Measurements from ENCODE around the gene CTPS2. TPM values are rescaled to one million over a fixed set of nuclear protein-coding genes. Genes with fewer than 3 reads are reported as not detected.

The CTPS2 gene
- polyA plus RNA-seq, 1 experiment: 3.7 TPM

DNA sequence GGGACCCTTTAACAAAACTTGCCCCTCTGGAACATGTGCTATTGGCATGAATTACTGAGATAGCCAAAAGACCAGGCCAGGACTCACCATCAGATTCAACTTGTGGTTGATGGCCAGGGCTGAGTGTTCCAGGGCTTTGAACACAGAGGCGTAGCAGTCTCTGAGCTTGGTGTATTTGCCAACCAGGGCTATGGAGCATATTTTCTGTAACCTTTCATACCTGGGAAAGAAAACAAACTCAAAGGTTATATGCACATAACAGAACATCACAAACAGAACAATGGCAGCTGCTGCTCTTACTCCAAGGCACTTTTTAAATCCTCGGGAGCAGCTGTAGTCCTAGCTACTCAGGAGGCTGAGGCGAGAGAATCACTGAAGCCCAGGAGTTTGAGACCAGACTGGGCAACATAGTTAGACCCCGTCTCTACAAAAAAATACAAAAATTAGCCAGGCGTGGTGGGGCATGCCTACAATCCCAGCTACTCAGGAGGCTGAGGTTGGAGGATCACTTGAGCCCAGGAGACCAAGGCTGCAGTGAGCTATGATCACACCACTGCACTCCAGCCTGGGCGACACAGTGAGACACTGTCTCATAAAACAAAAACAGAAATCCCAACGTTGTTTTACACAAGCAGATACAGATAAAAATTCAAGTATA is 29.3 kb downstream of the CTPS2 start:
- POLR2A ChIA-PET: no interaction called here
- DNase-seq (ENCODE audit: low read depth): no peak
- no peak for TF ChIP-seq CTCF (IDR thresholded peaks at IDR 0.05; ENCODE audit: insufficient read depth, low read depth, low read length)
- Histone ChIP-seq H3K27me3 (ENCODE audit: control insufficient read depth, insufficient read depth, low read length) (no peaks in the 10 kb centered on the region), H3K36me3 (ENCODE audit: control insufficient read depth, insufficient read depth, low read length) (peaks cover 1% of the 10 kb centered on the region; the same call in 1 of the 2 replicates), H3K4me3 (ENCODE audit: low read depth, low read length) (no peak overlapping the region)
- CTCF ChIA-PET: no interaction called here

GRCh38 chrX:16678689-16679088 is 33.8 kb downstream of the CTPS2 start:
- no peak for DNase-seq (ENCODE audit: low read depth)
- Histone ChIP-seq H3K36me3 (ENCODE audit: control insufficient read depth, insufficient read depth, low read length) (peaks cover 1% of the 10 kb centered on the region; the same call in 1 of the 2 replicates), H3K27me3 (ENCODE audit: control insufficient read depth, insufficient read depth, low read length) (no peaks in the 10 kb centered on the region), H3K4me3 (ENCODE audit: low read depth, low read length) (no peak overlapping the region)
- no peak for TF ChIP-seq CTCF (IDR thresholded peaks at IDR 0.05; ENCODE audit: insufficient read depth, low read depth, low read length)
- ChIA-PET POLR2A (no interaction called here), CTCF (no interaction called here)

DNA sequence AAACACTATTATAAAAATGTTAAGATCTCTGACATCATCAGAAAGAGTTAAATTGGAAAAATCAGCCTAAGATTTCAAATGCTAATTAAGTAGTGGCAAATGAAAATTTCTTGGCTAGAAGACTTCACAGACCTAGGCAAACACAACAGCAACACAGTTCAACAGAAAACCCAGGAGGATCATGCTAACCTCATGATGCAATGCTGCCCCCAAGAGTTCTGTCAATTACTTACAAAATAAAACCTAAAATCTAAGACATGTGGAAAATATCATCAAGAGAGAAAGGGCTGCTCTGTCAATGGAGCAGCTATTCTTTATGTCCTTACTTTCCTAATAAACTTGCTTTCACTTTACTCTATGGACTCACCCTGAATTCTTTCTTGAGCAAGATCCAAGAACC is 41.5 kb downstream of the CTPS2 start:
- Histone ChIP-seq H3K36me3 (ENCODE audit: control insufficient read depth, insufficient read depth, low read length) (no peaks in the 10 kb centered on the region), H3K27me3 (ENCODE audit: control insufficient read depth, insufficient read depth, low read length) (no peaks in the 10 kb centered on the region), H3K4me3 (ENCODE audit: low read depth, low read length) (no peak overlapping the region)
- ChIA-PET POLR2A (no interaction called here), CTCF (interaction anchor here (0.7 to 2.4 kb wide), 5 partner anchors 14 to 234 kb away, joined by 3 to 5 read pairs (median 3); no protein-coding TSS in a partner anchor)
- 0 out of 2 replicates have a peak, but pooled peaks have one; percentile 20 for TF ChIP-seq CTCF (IDR thresholded peaks at IDR 0.05; ENCODE audit: insufficient read depth, low read depth, low read length)
- DNase-seq (ENCODE audit: low read depth): no peak

DNA sequence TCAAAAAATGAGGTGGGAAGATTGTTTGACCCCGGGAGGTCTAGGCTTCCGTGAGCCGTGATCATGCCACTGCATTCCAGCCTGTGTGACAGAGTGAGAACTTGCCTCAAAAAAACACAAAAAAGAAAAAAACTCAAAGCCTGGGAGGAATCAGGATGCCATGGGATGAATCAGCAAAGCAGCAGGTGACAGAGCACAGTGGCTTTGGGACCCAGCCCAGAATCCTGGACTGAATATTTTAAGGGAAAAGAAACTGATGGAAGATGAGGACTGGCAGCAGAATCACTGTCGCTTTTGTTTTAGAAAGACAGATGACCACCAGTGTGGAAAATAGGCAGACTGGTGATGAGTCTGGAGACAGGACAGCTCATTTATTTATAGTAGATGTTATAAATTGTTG is 45.9 kb downstream of the CTPS2 start:
- Histone ChIP-seq H3K27me3 (ENCODE audit: control insufficient read depth, insufficient read depth, low read length) (no peaks in the 10 kb centered on the region), H3K36me3 (ENCODE audit: control insufficient read depth, insufficient read depth, low read length) (no peaks in the 10 kb centered on the region), H3K4me3 (ENCODE audit: low read depth, low read length) (no peak overlapping the region)
- POLR2A ChIA-PET: no interaction called here
- no peak for DNase-seq (ENCODE audit: low read depth)
- CTCF ChIA-PET: no interaction called here
- TF ChIP-seq CTCF (IDR thresholded peaks at IDR 0.05; ENCODE audit: insufficient read depth, low read depth, low read length): no peak

DNA sequence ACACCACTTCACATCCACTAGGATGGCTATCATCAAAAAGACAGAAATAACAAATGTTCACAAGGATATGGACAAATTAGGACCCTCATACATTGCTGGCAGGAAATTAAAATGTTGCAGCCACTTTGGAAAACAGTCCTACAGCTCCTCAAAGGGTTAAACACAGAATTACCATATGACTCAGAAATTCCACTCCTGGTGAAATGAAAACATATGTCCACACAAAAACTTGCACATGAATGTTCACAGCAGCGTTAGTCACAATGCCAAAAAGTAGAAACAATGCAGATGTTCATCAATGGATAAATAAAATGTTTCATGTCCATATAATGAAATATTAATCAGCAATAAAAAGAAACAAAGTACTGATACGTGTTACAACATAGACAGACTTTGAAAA is 47.4 kb downstream of the CTPS2 start:
- TF ChIP-seq CTCF (IDR thresholded peaks at IDR 0.05; ENCODE audit: insufficient read depth, low read depth, low read length): no peak
- ChIA-PET POLR2A (no interaction called here), CTCF (no interaction called here)
- H3K36me3 ChIP-seq (ENCODE audit: control insufficient read depth, insufficient read depth, low read length): no peaks in the 10 kb centered on the region
- H3K4me3 ChIP-seq (ENCODE audit: low read depth, low read length): no peak overlapping the region
- DNase-seq (ENCODE audit: low read depth): no peak
- H3K27me3 ChIP-seq (ENCODE audit: control insufficient read depth, insufficient read depth, low read length): no peaks in the 10 kb centered on the region

Measured in BJ (cell line).